Measurements from ENCODE around the gene MTSS2. TPM values are rescaled to one million over a fixed set of nuclear protein-coding genes. Genes with fewer than 3 reads are reported as not detected.

The MTSS2 gene
- total and polyA plus RNA-seq, 12 donors, result 11.6 to 145 (median 73.9) TPM

DNA sequence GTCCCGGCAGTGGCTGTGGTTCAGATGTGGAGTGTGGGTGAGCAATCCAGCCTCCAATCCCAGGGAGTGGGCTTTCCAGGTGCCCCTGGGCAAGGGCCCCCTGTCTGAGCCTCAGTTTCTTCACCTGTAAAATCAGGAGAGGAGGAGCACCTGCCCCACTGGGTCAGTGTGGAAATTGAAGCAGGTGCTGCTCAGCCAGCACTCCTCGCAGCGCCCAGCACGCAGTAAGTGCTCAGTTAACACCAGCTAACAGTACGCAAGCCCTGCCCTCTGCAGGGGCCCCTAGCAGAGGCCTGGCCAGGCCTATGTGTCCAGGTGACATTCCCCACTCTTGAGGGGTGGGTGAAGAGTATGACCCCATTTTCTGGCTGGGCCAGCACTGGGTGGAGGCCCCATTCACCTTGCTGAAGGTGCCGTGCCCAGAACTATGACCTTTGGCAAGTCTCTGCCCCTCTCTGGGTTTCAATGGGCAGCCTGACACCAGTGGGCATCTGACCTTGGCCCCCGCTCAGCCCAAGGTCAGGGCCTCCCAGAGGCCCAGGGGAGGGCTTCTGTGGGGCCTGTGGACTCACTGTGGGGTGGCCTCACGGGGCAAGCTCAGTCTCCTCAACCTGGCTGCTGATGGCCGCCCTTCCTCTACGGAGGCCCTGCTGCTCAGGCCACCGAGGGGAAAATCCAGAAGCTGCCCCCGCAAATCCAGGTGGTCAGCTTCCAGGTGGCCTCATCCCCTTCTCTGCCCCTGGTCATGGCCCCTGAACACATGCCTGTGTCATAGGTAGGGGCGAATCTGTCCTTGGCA is 2.5 kb downstream of the MTSS2 start:
- TF ChIP-seq, protein P1, sequence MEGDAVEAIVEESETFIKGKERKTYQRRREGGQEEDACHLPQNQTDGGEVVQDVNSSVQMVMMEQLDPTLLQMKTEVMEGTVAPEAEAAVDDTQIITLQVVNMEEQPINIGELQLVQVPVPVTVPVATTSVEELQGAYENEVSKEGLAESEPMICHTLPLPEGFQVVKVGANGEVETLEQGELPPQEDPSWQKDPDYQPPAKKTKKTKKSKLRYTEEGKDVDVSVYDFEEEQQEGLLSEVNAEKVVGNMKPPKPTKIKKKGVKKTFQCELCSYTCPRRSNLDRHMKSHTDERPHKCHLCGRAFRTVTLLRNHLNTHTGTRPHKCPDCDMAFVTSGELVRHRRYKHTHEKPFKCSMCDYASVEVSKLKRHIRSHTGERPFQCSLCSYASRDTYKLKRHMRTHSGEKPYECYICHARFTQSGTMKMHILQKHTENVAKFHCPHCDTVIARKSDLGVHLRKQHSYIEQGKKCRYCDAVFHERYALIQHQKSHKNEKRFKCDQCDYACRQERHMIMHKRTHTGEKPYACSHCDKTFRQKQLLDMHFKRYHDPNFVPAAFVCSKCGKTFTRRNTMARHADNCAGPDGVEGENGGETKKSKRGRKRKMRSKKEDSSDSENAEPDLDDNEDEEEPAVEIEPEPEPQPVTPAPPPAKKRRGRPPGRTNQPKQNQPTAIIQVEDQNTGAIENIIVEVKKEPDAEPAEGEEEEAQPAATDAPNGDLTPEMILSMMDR (IDR thresholded peaks at IDR 0.05), result no peak
- no peak for TF ChIP-seq POLR2A (IDR thresholded peaks at IDR 0.05)
- DNase-seq, result no peak
- H3K4me3 ChIP-seq, result peak overlapping the region in 1 of 4 donors; percentile 90
- H3K4me1 ChIP-seq (replicated peaks in 1 of 2), result peaks cover 42 to 65% of the 10 kb centered on the region in 2 donors
- WGBS, 4 donors, result 65 to 74% (median 67%) methylated on average over 2 to 13 of the region's 13 CpGs
- H3K27ac ChIP-seq, result peak overlapping the region in 3 of 5 donors; percentile 3 to 96 (median 87)
- intact Hi-C loops (cut with DNase I), result loop anchor here in 1 of 2 donors (5.0 kb wide), 1 partner anchor 74 kb away; no protein-coding TSS in a partner anchor
- no peaks in the 10 kb centered on the region for H3K9me3 ChIP-seq (replicated peaks in 1 of 3)
- no peaks in the 10 kb centered on the region for H3K27me3 ChIP-seq
- H3K36me3 ChIP-seq (replicated peaks in 1 of 2), result peaks cover 0 to 19% of the 10 kb centered on the region in 2 donors

DNA sequence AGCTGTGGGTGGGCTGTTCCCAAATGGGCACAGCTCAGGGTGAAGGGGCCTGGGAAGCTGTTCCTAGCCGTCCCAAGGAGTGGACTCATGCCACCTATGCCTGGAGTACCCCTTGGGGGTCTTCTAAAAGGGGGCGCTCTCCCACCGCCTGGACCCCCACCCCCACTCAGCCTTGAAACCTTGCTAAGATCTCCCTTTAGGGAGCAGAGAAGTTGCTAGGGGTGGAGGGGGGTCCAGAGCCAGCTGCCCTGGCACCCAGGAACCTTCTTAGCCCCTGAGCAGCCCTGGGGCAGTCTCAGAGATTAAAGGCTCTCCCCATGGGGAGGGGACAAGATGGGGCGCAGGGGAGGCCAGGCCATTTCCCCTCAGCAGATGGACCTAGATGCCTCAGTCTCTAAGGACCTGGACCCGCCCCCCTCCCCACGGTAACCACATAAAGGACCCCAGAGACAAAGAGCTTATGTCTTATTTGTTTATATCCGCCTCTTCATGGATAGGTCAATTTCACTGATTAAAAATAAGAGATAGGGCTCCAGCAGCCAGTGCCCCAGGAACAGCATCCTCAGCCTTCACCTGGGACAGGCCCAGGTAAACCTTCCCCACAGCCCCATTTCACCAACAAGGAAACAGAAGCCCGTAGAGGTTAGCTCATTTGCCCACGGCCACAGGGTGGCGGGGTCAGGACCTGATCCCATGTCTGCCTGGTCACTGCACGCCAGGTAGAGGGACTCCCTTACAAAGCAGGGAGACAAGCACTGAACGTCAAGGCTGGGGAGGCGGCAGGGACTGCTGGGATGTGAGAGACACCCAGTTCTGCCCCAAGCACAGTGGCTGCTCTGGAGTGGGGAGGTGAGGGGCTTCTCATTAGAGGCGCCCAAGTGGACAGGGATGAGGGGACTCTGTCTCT is 3.4 kb downstream of the MTSS2 start:
- peaks cover 0 to 27% of the 10 kb centered on the region in 2 donors for H3K36me3 ChIP-seq (replicated peaks in 1 of 2)
- no peak for DNase-seq
- TF ChIP-seq POLR2A (IDR thresholded peaks at IDR 0.05), result no peak
- TF ChIP-seq, protein P1 (IDR thresholded peaks at IDR 0.05), result no peak
- H3K9me3 ChIP-seq (replicated peaks in 1 of 3), result no peaks in the 10 kb centered on the region
- intact Hi-C loops (cut with DNase I), result loop anchor here in 1 of 2 donors (5.0 kb wide), 1 partner anchor 75 kb away; no protein-coding TSS in a partner anchor
- H3K27ac ChIP-seq, result peak overlapping the region in 3 of 5 donors; percentile 60 to 96 (median 87)
- peaks cover 42 to 60% of the 10 kb centered on the region in 2 donors for H3K4me1 ChIP-seq (replicated peaks in 1 of 2)
- H3K4me3 ChIP-seq, result no peak overlapping the region
- H3K27me3 ChIP-seq, result no peaks in the 10 kb centered on the region
- 63 to 80% (median 66%) methylated on average over 11 to 14 of the region's 14 CpGs for WGBS, 4 donors

DNA sequence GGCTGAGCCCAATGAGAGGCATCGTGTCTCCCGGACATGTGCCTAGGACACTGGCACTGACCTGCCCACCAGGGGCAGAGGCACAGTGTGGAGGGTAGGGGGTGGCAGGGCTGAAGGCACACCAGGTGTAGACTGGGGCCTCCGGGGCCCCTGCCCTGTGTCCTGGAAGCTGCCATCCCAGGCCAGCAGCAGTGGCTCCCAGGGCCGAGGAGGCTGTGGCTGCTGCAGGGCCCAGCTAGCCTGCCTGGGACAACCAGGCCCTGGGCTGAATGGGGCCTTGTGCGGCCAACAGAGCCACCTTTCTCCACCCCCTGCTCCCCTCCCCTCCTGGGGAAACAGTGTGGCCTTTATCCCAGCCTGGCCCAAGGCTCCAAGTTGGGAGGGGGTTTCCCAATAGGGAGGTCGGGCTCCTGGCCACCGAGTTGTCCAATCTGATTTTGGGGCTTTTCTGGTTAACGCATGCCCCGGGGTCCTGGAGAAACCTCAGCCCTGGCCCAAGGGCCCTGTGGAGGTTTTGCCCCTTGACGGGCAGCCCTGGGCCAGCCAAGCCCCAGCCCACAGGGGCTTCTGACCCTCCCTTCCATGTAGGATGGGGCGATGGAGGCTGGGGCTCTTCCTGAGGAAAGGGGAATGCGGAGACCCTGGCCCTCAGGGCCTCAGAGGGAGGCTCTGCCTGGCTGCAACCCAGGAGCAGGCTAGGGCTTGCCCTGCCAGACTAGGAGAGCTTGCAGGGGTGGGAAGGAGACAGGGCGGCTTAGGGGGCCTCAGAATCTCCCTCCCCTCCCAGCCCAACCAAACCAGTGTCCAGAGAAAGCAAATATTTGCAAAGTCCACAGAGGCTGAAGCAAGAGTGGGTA is 4.2 kb downstream of the MTSS2 start:
- DNase-seq, result no peak
- intact Hi-C loops (cut with DNase I), result loop anchor here (2.0 to 5.0 kb wide), 2 partner anchors 76 to 89 kb away; no protein-coding TSS in a partner anchor
- Histone ChIP-seq H3K4me1 (replicated peaks in 1 of 2) (peaks cover 42 to 54% of the 10 kb centered on the region in 2 donors), H3K27me3 (no peaks in the 10 kb centered on the region), H3K27ac (peak overlapping the region in 4 of 5 donors; percentile 32 to 96 (median 74)), H3K4me3 (no peak overlapping the region), H3K9me3 (replicated peaks in 1 of 3) (no peaks in the 10 kb centered on the region), H3K36me3 (replicated peaks in 1 of 2) (peaks cover 0 to 36% of the 10 kb centered on the region in 2 donors)
- no peak for TF ChIP-seq POLR2A (IDR thresholded peaks at IDR 0.05)
- TF ChIP-seq, protein P1 (IDR thresholded peaks at IDR 0.05), result no peak
- WGBS, 4 donors, result 48 to 61% (median 56%) methylated on average over 7 to 13 of the region's 13 CpGs

All from adrenal gland (tissue), 12 donors.